ENCODE data around the gene ADAMTSL4. TPM values are rescaled to one million over a fixed set of nuclear protein-coding genes. Genes with fewer than 3 reads are reported as not detected.

ADAMTSL4 gene
- total RNA-seq, 2 experiments from 2014 or later: not detected

DNA sequence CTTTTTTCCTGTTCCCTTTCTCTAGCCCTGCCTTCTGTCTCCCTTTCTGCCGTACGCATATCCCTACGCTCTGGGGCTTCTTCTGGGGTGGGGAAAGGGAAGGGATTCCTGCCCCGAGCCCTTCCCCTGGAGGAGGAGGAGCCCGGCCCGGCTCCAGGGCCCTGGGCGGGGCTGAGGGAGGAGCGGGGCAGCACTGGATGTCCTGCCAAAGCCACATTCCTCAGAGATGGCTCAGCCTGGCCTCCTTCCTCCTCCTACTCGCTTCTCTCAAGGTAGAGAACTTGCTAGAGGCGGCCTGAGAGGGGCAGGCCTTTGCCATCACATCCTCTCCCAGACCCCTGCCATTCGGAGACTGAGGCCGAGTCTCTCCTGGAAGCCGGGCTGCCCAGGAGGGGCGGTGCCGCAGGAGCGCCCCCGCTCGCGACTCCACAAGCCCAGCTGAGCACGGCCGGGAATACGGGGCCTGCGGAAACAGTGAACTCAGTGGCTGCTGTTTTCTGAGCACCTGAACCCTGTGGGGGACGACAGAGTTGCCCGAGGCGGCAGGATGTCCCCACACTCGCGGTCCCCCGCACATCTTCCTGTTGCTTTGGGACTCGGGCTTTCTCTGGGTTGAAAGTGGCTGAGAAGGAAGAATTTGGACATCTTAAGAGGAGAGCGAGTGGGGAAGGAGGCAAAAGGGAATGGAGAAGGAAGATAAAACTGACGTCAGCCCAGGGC is 12.2 kb downstream of the ADAMTSL4 start:
- POLR2A ChIA-PET: interaction anchor here (0.6 to 7.9 kb wide), 8 partner anchors 13 to 562 kb away, joined by 3 to 210 read pairs (median 6); partner anchors contain the start of genes ENSA, MCL1 and MINDY1
- CTCF ChIA-PET: interaction anchor here (0.6 to 7.4 kb wide), 24 partner anchors 10 to 361 kb away, joined by 3 to 135 read pairs (median 4); partner anchors contain the start of genes ADAMTSL4, ENSA, GOLPH3L and MCL1

- CTCF ChIA-PET: interaction anchor here (0.5 to 7.4 kb wide), 6 partner anchors 13 to 65 kb away, joined by 3 to 135 read pairs (median 16); partner anchors contain the start of gene MCL1
These were observed 12.8 kb downstream of the ADAMTSL4 start for GRCh38 chr1:150561974-150562445.

GRCh38 chr1:150562446-150563339 is 13.5 kb downstream of the ADAMTSL4 start:
- ChIA-PET CTCF (interaction anchor here (0.5 to 7.4 kb wide), 6 partner anchors 13 to 124 kb away, joined by 3 to 135 read pairs (median 13); partner anchors contain the start of gene MCL1), POLR2A (interaction anchor here (0.6 to 7.9 kb wide), 8 partner anchors 12 to 444 kb away, joined by 3 to 210 read pairs (median 5); partner anchors contain the start of genes ENSA, MCL1, MINDY1 and TARS2)

More at GRCh38 chr1:150561974-150562445, 12.8 kb downstream of the ADAMTSL4 start:
- POLR2A ChIA-PET: interaction anchor here (0.6 to 7.9 kb wide), 7 partner anchors 12 to 445 kb away, joined by 3 to 210 read pairs (median 5); partner anchors contain the start of genes ENSA, MCL1, MINDY1 and TARS2

DNA sequence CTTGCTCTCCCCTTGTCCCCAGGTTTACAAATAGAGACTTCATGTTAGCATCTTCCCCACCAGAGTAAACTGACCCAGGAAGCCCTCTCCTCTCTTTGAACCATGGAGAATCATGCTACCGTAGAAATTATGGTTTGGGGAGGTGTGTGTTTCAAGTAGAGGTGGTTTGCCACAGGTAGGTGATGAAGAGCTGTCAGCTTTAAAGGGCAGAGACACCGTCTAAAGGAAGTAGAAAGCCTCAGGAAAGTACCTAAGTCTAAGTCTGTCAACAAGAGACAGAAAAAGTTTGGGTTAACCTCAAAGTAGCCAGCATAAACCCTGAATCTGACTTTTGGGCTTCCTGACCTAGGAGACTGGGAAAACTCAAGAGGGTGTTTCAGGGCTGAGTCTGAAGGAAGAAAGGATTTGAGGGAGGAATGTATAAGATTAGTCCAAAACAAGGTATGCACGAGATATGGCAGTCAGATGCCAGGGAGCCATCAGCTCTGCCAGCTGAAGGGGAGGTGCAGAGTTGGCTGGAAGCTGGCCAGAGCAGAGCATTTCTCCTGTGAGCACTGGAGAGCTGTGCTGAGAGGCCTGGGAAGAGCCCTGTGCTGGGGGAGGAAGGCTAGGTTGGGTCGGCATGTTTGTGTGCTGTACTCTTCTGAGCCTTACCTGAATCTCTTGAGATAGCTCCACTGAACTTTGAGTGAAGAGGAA is 14.3 kb downstream of the ADAMTSL4 start:
- ChIA-PET POLR2A (interaction anchor here (1.3 to 7.9 kb wide), 4 partner anchors 11 to 410 kb away, joined by 3 to 210 read pairs (median 6); partner anchors contain the start of genes ENSA and MCL1), CTCF (interaction anchor here (0.6 to 7.4 kb wide), 6 partner anchors 12 to 231 kb away, joined by 3 to 135 read pairs (median 13); partner anchors contain the start of gene MCL1)

DNA sequence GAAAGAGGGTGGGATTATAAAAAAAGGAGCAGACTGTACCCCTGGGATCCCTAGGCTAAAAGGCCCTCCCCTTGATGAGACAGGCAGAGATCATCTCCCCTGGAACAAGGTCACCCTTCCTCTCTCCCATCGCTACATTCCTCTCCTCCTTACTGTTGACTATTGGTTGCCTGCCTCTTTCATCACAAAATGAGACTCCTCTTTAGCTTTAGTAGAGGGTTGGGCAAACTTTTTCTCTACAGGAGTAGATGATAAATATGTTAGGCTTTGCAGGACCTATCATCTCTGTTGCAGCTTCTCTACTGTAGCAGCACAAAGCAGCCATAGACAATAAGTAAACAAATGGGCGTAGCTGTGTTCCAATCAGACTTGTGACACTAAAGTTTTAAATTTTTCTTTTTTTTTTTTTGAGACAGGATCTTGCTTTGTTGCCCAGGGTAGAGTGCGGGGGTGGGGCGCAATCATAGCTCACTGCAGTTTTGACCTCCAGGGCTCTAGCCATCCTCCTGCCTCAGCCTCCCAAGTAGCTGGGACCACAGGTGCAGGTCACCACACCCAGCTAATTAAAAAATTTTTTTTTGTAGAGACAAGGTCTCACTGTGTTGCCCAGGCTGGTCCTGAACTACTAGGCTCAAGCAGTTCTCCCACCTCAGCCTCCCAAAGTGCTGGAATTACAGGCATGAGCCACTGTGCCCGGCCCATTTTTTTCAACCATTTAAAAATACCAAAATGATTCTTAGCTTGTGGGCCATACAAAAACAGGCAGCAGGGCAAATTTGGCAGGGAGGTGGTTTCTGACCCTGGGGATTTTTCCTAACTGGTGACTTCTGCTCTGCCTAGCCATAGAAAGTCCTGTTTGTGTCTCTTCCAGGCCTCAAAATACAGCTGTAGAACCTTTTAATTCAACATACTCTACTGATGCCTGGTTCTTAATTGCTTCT is 15.1 kb downstream of the ADAMTSL4 start:
- ChIA-PET CTCF (interaction anchor here (0.6 to 7.4 kb wide), 4 partner anchors 11 to 232 kb away, joined by 3 to 135 read pairs (median 40); partner anchors contain the start of gene MCL1), POLR2A (interaction anchor here (0.6 to 7.9 kb wide), 3 partner anchors 10 to 65 kb away, joined by 4 to 210 read pairs (median 8); partner anchors contain the start of genes ENSA and MCL1)

DNA sequence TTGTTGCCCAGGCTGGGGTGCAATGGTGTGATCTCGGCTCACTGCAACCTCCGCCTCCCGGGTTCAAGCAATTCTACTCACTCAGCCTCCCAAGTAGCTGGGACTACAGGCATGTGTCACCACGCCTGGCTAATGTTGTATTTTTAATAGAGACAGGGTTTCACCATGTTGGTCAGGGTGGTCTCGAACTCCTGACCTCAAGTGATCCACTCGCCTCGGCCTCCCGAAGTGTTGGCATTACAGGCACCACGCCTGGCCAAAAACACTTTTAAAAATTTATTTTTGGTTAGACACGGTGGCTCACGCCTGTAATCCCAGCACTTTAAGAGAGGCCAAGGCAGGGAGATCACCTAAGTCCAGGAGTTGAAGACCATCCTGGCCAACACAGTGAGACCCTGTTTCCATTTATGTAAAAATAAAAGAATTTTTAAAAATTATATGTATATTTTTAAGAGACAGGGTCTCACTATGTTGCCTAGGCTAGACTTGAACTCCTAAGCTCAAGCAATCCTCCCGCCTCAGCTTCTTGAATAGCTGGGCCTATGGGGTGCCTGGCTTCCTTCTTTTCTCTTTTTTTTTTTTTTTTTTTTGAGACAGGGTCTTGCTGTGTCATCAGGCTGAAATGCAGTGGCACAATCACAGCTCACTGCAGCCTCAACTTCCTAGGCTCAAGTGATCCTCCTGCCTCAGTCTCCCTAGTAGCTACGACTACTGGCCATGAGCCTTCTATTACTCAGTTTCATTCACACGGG is 16.2 kb downstream of the ADAMTSL4 start:
- ChIA-PET CTCF (interaction anchor here (1.4 to 7.4 kb wide), 3 partner anchors 10 to 54 kb away, joined by 4 to 135 read pairs (median 57); partner anchors contain the start of gene MCL1), POLR2A (interaction anchor here (0.8 to 7.9 kb wide), 2 partner anchors 9 to 296 kb away, joined by 5 to 210 read pairs; partner anchors contain the start of gene MCL1)

- ChIA-PET POLR2A (interaction anchor here (0.6 to 7.9 kb wide), 6 partner anchors 8 to 63 kb away, joined by 3 to 210 read pairs (median 7); partner anchors contain the start of genes ENSA and MCL1), CTCF (interaction anchor here (0.5 to 7.4 kb wide), 7 partner anchors 9 to 409 kb away, joined by 3 to 135 read pairs (median 3); partner anchors contain the start of gene MCL1)
These were observed 17.6 kb downstream of the ADAMTSL4 start for GRCh38 chr1:150566589-150567340.

GRCh38 chr1:150567341-150567716 is 18.1 kb downstream of the ADAMTSL4 start:
- ChIA-PET POLR2A (interaction anchor here (0.6 to 5.1 kb wide), 9 partner anchors 11 to 80 kb away, joined by 3 to 116 read pairs (median 4); partner anchors contain the start of genes ENSA and MCL1), CTCF (interaction anchor here (0.8 to 2.7 kb wide), 4 partner anchors 10 to 54 kb away, joined by 3 to 27 read pairs (median 4); partner anchors contain the start of gene MCL1)

- POLR2A ChIA-PET: interaction anchor here (0.5 to 12.7 kb wide), 10 partner anchors 5 to 310 kb away, joined by 3 to 210 read pairs (median 4); partner anchors contain the start of genes CA14, ENSA and MCL1
- CTCF ChIA-PET: interaction anchor here (0.7 to 2.7 kb wide), 6 partner anchors 10 to 830 kb away, joined by 3 to 27 read pairs (median 3); partner anchors contain the start of gene MCL1
These were observed 18.7 kb downstream of the ADAMTSL4 start for GRCh38 chr1:150567717-150568593.

GRCh38 chr1:150568594-150568966 is 19.4 kb downstream of the ADAMTSL4 start:
- POLR2A ChIA-PET: interaction anchor here (0.5 to 12.7 kb wide), 6 partner anchors 6 to 311 kb away, joined by 4 to 210 read pairs (median 6); partner anchors contain the start of genes CA14, ENSA and MCL1
- CTCF ChIA-PET: interaction anchor here (0.6 to 2.7 kb wide), 6 partner anchors 9 to 829 kb away, joined by 3 to 27 read pairs (median 4); partner anchors contain the start of gene MCL1

DNA sequence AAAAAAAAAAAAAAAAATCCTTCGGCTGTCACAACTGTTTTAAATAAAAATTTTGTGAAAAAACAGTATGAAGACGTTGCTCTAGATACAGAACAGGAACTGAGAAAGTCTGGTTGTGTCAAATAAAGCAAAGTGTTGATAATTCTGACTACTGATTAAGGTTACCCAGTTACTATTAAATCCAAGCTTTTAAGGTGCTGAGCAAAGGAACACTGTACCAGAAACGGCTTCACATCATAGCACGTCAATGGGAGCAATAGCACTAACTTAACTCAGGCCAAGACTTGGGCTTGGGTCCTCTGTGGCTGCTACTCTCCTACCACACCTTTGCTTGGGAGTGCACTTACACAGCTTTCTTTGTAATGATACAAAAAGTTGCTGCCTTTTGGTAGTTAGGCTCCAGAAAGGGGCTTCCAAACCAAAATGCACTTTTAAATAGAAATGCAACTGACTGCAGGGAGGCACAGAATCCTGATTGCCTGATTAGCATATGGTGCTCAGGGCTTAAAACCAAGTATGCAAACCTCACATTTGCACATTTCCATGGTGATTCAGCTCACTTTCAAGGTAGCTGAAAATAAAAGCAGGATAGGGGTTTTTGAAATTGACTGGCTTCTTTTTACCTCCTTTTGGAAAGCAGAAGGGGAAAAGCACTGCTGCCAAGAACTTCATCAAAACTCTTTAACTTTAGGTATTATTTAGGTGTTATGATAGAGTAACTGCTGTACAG is 23.9 kb downstream of the ADAMTSL4 start:
- CTCF ChIA-PET: interaction anchor here (0.5 to 12.6 kb wide), 2 partner anchors 10 to 352 kb away, joined by 3 to 135 read pairs; no protein-coding TSS in a partner anchor
- POLR2A ChIA-PET: interaction anchor here (0.6 to 12.7 kb wide), 7 partner anchors 10 to 291 kb away, joined by 3 to 210 read pairs (median 5); partner anchors contain the start of gene ENSA

- ChIA-PET POLR2A (interaction anchor here (1.1 to 12.7 kb wide), 3 partner anchors 11 to 55 kb away, joined by 3 to 210 read pairs (median 10); partner anchors contain the start of gene ENSA), CTCF (interaction anchor here (1.2 to 12.6 kb wide), 2 partner anchors 11 to 46 kb away, joined by 3 to 135 read pairs; no protein-coding TSS in a partner anchor)
These were observed 24.5 kb downstream of the ADAMTSL4 start for GRCh38 chr1:150573648-150574071.
